ENCODE measurements around the gene OPRD1.
A peak's percentile ranks its signal among the peaks of the same experiment; 100 is the strongest.

Gene OPRD1

DNA sequence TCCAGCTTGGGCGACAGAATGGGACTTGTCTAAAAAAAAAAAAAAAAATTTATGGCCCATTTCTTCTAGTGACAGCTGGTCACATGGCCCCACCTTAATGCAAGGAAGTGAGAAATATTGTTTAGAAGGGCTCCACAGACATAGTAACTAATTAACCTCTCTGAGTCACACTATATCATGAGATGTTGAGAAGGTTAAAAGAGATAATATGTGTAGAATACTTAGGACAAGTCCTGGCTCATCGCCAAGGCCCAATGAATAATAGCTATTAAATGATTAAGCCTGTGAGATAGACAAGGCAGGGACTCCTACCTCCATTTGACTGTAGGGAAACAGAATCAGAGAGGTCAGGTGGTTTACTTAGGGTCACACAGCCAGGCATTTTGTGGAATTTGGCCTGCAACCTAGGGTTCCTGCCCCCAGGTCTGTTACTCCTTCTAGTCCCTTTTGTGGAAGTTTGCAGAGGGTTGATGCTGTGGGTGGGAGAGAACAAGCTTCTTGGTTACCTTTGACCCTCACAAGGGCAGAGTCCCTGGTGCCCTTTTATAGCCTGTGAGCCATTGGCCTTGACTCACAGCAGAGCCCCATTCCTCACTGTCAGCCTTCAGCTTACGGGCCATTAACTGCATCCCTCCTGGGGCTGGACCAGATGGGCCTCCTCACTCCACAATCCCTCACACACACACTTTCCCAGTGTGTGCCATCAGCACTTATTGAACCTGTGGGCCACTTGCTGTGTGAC, 48.5 kb downstream of the OPRD1 start:
- TF ChIP-seq ZNF565 (CRISPR knock-in tag; conservative IDR thresholded peaks at IDR 0.05; ENCODE audit: low read depth): no peak
- TF ChIP-seq ZFP3 (CRISPR knock-in tag; IDR thresholded peaks at IDR 0.05): peak; percentile 92
- ATAC-seq: no peak; the same call in 2 of the 3 replicates

DNA sequence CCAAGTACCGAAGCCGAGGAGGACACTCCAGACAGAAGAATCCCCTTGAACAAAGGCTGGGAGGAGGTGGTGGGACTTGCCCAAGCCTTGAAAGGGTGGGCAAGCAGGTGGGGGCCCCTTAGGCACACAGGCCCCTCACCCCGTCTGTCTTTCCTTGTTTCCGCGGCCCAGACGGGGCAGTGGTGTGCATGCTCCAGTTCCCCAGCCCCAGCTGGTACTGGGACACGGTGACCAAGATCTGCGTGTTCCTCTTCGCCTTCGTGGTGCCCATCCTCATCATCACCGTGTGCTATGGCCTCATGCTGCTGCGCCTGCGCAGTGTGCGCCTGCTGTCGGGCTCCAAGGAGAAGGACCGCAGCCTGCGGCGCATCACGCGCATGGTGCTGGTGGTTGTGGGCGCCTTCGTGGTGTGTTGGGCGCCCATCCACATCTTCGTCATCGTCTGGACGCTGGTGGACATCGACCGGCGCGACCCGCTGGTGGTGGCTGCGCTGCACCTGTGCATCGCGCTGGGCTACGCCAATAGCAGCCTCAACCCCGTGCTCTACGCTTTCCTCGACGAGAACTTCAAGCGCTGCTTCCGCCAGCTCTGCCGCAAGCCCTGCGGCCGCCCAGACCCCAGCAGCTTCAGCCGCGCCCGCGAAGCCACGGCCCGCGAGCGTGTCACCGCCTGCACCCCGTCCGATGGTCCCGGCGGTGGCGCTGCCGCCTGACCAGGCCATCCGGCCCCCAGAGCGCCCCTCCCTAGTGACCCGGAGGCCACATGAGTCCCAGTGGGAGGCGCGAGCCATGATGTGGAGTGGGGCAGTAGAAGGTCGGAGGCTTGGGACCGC, 50.8 kb downstream of the OPRD1 start:
- ATAC-seq: no peak
- TF ChIP-seq TOX (CRISPR knock-in tag; IDR thresholded peaks at IDR 0.05; ENCODE audit: borderline replicate concordance) (no peak), CSDC2 (CRISPR knock-in tag; IDR thresholded peaks at IDR 0.05) (no peak)

DNA sequence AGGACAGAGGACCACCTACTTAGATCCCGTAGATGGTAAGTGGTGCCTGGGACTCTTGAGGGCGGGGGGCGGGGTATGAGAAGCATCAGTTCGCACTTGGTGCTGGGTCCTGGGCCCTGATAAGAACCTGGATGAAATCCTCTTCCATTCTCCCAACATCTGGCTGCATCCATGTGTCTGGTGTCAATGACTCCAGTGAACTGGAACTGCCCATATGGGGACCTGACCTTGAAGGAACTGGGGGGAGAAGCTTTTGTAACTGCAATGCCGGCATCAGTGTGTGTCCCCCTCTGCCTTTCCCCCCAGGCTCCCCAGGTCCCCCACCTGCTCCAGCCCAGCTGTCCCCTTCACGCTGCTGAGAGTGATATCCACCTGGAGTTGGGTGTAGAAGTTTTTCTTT, 52.7 kb downstream of the OPRD1 start:
- TF ChIP-seq PPARA (CRISPR knock-in tag; IDR thresholded peaks at IDR 0.05; ENCODE audit: borderline replicate concordance) (no peak), GLIS3 (CRISPR knock-in tag; IDR thresholded peaks at IDR 0.05) (no peak), ZNF8 (CRISPR knock-in tag; IDR thresholded peaks at IDR 0.05) (no peak), TCF4 (CRISPR knock-in tag; IDR thresholded peaks at IDR 0.05; ENCODE audit: borderline replicate concordance) (no peak), ZC3H10 (CRISPR knock-in tag; IDR thresholded peaks at IDR 0.05) (no peak), TOX (CRISPR knock-in tag; IDR thresholded peaks at IDR 0.05; ENCODE audit: borderline replicate concordance) (no peak), SNAI2 (CRISPR knock-in tag; IDR thresholded peaks at IDR 0.05) (no peak), BACH2 (CRISPR knock-in tag; IDR thresholded peaks at IDR 0.05; ENCODE audit: borderline replicate concordance) (no peak), ZNF565 (CRISPR knock-in tag; conservative IDR thresholded peaks at IDR 0.05; ENCODE audit: low read depth) (no peak), ZFP3 (CRISPR knock-in tag; IDR thresholded peaks at IDR 0.05) (no peak), OSR1 (CRISPR knock-in tag; IDR thresholded peaks at IDR 0.05) (no peak), ESRRG (CRISPR knock-in tag; IDR thresholded peaks at IDR 0.05) (no peak), RARB (CRISPR knock-in tag; IDR thresholded peaks at IDR 0.05) (no peak), ZFP30 (CRISPR knock-in tag; IDR thresholded peaks at IDR 0.05) (no peak)
- TF ChIP-seq, protein P1, sequence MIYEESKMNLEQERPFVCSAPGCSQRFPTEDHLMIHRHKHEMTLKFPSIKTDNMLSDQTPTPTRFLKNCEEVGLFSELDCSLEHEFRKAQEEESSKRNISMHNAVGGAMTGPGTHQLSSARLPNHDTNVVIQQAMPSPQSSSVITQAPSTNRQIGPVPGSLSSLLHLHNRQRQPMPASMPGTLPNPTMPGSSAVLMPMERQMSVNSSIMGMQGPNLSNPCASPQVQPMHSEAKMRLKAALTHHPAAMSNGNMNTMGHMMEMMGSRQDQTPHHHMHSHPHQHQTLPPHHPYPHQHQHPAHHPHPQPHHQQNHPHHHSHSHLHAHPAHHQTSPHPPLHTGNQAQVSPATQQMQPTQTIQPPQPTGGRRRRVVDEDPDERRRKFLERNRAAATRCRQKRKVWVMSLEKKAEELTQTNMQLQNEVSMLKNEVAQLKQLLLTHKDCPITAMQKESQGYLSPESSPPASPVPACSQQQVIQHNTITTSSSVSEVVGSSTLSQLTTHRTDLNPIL (CRISPR knock-in tag; IDR thresholded peaks at IDR 0.05; ENCODE audit: low read depth): no peak
- TF ChIP-seq, protein P2, sequence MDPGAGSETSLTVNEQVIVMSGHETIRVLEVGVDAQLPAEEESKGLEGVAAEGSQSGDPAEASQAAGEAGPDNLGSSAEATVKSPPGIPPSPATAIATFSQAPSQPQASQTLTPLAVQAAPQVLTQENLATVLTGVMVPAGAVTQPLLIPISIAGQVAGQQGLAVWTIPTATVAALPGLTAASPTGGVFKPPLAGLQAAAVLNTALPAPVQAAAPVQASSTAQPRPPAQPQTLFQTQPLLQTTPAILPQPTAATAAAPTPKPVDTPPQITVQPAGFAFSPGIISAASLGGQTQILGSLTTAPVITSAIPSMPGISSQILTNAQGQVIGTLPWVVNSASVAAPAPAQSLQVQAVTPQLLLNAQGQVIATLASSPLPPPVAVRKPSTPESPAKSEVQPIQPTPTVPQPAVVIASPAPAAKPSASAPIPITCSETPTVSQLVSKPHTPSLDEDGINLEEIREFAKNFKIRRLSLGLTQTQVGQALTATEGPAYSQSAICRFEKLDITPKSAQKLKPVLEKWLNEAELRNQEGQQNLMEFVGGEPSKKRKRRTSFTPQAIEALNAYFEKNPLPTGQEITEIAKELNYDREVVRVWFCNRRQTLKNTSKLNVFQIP (CRISPR knock-in tag; IDR thresholded peaks at IDR 0.05; ENCODE audit: borderline replicate concordance, low read depth): no peak
- TF ChIP-seq, protein P3, sequence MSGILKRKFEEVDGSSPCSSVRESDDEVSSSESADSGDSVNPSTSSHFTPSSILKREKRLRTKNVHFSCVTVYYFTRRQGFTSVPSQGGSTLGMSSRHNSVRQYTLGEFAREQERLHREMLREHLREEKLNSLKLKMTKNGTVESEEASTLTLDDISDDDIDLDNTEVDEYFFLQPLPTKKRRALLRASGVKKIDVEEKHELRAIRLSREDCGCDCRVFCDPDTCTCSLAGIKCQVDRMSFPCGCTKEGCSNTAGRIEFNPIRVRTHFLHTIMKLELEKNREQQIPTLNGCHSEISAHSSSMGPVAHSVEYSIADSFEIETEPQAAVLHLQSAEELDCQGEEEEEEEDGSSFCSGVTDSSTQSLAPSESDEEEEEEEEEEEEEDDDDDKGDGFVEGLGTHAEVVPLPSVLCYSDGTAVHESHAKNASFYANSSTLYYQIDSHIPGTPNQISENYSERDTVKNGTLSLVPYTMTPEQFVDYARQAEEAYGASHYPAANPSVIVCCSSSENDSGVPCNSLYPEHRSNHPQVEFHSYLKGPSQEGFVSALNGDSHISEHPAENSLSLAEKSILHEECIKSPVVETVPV (CRISPR knock-in tag; IDR thresholded peaks at IDR 0.05): no peak
- no peak for ATAC-seq

DNA sequence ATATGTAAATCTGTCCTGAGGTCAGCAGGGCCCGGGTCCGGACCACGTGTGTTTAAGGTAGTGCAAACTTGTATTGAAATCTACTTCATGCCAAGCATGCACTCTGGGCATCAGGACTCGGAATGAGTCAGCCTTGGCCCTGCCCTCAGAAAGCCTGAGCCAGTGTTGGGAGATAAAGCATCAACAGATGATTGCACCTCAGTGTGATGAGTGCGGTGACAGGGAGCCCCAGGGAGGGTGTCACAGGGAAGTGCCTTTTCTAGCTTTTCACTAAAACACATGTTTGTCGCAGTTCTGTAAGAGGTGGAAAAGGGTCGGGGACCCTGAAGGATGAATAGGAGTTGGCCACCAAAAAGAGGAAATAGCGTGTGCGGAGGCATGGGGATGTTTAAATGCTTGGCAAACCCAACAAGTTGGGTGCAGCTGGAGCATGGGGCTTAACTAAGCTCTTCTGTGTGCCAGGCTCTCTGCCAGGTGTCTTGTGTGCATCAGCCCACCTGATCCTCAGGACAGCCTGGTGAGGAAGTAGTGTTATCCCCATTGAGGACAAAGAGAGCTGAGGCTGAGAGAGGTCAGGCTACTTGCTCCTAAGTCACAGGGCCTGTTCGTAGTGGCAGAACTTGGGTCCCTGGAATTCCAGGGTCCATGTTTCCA, 54.2 kb downstream of the OPRD1 start:
- peak; percentile 61 for ATAC-seq
- TF ChIP-seq ZFP3 (CRISPR knock-in tag; IDR thresholded peaks at IDR 0.05) (peak; percentile 96), PPARA (CRISPR knock-in tag; IDR thresholded peaks at IDR 0.05; ENCODE audit: borderline replicate concordance) (no peak)

DNA sequence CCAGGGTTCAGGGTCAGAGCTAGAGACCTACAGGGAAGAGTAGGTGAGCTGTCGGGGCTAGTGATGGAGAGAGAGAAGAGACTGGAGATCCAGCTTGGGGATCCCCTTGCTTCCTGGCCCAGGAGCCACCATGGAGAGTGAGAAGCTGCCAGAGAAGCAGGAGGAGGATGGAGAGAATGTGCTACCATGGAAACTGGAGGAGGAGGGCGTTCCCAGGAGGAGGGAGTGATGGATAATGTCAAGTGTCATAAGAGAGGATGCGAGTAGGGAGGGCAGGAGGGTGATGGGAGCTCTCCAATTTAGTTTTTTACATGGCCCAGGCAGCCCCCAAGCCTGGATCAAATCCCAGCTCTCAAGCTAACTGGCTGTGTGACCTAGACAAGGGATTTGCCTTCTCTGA, 55.9 kb downstream of the OPRD1 start:
- ATAC-seq: no peak
- no peak for TF ChIP-seq ESRRG (CRISPR knock-in tag; IDR thresholded peaks at IDR 0.05)
- TF ChIP-seq RARB (CRISPR knock-in tag; IDR thresholded peaks at IDR 0.05): no peak
- TF ChIP-seq, protein P2 (CRISPR knock-in tag; IDR thresholded peaks at IDR 0.05; ENCODE audit: borderline replicate concordance, low read depth): no peak
- TF ChIP-seq, protein P1 (CRISPR knock-in tag; IDR thresholded peaks at IDR 0.05; ENCODE audit: low read depth): no peak
- TF ChIP-seq GLIS3 (CRISPR knock-in tag; IDR thresholded peaks at IDR 0.05): no peak
- TF ChIP-seq CSDC2 (CRISPR knock-in tag; IDR thresholded peaks at IDR 0.05): no peak
- TF ChIP-seq, protein P4, sequence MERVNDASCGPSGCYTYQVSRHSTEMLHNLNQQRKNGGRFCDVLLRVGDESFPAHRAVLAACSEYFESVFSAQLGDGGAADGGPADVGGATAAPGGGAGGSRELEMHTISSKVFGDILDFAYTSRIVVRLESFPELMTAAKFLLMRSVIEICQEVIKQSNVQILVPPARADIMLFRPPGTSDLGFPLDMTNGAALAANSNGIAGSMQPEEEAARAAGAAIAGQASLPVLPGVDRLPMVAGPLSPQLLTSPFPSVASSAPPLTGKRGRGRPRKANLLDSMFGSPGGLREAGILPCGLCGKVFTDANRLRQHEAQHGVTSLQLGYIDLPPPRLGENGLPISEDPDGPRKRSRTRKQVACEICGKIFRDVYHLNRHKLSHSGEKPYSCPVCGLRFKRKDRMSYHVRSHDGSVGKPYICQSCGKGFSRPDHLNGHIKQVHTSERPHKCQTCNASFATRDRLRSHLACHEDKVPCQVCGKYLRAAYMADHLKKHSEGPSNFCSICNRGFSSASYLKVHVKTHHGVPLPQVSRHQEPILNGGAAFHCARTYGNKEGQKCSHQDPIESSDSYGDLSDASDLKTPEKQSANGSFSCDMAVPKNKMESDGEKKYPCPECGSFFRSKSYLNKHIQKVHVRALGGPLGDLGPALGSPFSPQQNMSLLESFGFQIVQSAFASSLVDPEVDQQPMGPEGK (CRISPR knock-in tag; IDR thresholded peaks at IDR 0.05; ENCODE audit: borderline replicate concordance): no peak

Data from SK-N-SH treated with all-trans-retinoic acid at 6 μM for 48 hours (cell line).